ENCODE data around the gene DNAJC10. TPM values are rescaled to one million over a fixed set of nuclear protein-coding genes. Genes with fewer than 3 reads are reported as not detected.

DNAJC10 gene
- total and polyA plus RNA-seq, 9 of the 15 experiments (the other 6 are each of a cell fraction or from before 2014, with no cell fraction given), result 9.8 to 77.7 (median 57.3) TPM

GRCh38 chr2:182754231-182754630 is 38.2 kb downstream of the DNAJC10 start (continued):
- TF ChIP-seq C11orf30 (IDR thresholded peaks at IDR 0.05; ENCODE audit: low read depth) (no peak), HMG20B (CRISPR knock-in tag; IDR thresholded peaks at IDR 0.05) (no peak), ZNF146 (CRISPR knock-in tag; IDR thresholded peaks at IDR 0.05; ENCODE audit: unreplicated experiment) (no peak), ZNF639 (CRISPR knock-in tag; conservative IDR thresholded peaks at IDR 0.05 in 1 of 2, IDR thresholded peaks at IDR 0.05 in 1 of 2) (no peak), HNRNPH1 (optimal IDR thresholded peaks at IDR 0.05; ENCODE audit: low read depth, low read length) (no peak)

DNA sequence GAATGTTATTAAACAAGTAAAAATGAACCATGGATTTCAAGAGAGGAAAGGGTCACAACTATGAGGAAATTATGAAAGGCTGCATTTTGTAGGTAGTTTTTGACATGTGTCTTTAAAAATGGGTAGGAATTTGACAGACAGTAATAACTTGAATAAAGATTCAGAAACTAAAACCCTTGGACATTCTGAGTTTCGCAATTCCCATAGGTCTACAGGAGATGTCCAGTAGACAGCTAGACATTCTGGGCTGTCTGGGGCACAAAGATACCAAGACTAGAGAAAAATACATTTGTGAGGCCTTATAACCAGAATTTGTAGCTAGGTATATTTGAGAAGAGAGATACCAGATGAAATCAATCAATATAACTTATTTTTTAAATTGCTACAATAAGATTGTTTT is 42.3 kb downstream of the DNAJC10 start:
- intact Hi-C loops (cut with micrococcal nuclease), result no loop called here
- H3K4me2 ChIP-seq (ENCODE audit: insufficient read depth, low read length), result no peak overlapping the region
- POLR2A ChIA-PET, result no interaction called here
- no peaks in the 10 kb centered on the region for H3K4me1 ChIP-seq (replicated peaks in 1 of 2; ENCODE audit: control insufficient read depth in 2 of 2, insufficient read depth in 2 of 2, low read length in 2 of 2)
- H3K9ac ChIP-seq (ENCODE audit: insufficient read depth in 1 of 2, low read depth in 2 of 2, low read length in 2 of 2), result no peak overlapping the region
- H2AFZ ChIP-seq (ENCODE audit: low read depth, low read length), result no peak overlapping the region
- H3K27ac ChIP-seq (ENCODE audit: extremely low read depth, low read depth, low read length), result no peak overlapping the region
- BruUV-seq (replicated peaks), result no TSS peak
- no peaks in the 10 kb centered on the region for H3K27me3 ChIP-seq (ENCODE audit: control insufficient read depth in 2 of 2, insufficient read depth in 2 of 2, low read length in 2 of 2)
- peak; percentile 61 for TF ChIP-seq CEBPB (tag; IDR thresholded peaks at IDR 0.05)
- TF ChIP-seq ZNF512 (tag; IDR thresholded peaks at IDR 0.05), result no peak
- no peak for TF ChIP-seq CEBPG (CRISPR knock-in tag; IDR thresholded peaks at IDR 0.05)
- TF ChIP-seq CEBPG (tag; conservative IDR thresholded peaks at IDR 0.05 in 1 of 2, IDR thresholded peaks at IDR 0.05 in 1 of 2), result 0 out of 4 replicates have a peak, but pooled peaks of 1 of the 2 experiments have one; percentile 45
- no peak for TF ChIP-seq DLX4 (CRISPR knock-in tag; IDR thresholded peaks at IDR 0.05)
- CTCF ChIA-PET (ENCODE audit: low intra/inter-chr PET ratio), result no interaction called here
- H4K20me1 ChIP-seq (replicated peaks; ENCODE audit: control insufficient read depth, insufficient read depth, low read length), result no peaks in the 10 kb centered on the region
- no peaks in the 10 kb centered on the region for H3K79me2 ChIP-seq (ENCODE audit: control insufficient read depth, insufficient read depth, low read length)
- FAIRE-seq (no peak), ATAC-seq (no peak), DNase-seq (ENCODE audit: extremely low read depth in 1 of 4, low spot score in 3 of 4) (no peak)
- peaks cover 92% of the 10 kb centered on the region for H3K36me3 ChIP-seq (ENCODE audit: control insufficient read depth, insufficient read depth, low read length)
- in situ Hi-C loops (cut with MboI), result no loop called here
- 100% methylated on average over 1 of the region's 1 CpG for WGBS (ENCODE audit: insufficient coverage, low coverage, missing lambda C conversion rate)
- H3K9me3 ChIP-seq (replicated peaks; ENCODE audit: control insufficient read depth, insufficient read depth, low read depth, low read length), result no peaks in the 10 kb centered on the region
- H3K4me3 ChIP-seq, result no peak overlapping the region
- no peaks in the 10 kb centered on the region for H3K9me1 ChIP-seq (ENCODE audit: control insufficient read depth, insufficient read depth, low read length)
